RWPE2 (cell line): ENCODE results near the gene TEPSIN.

Source experiments
- ATAC-seq: fragments of 200-7000 bp; cut with Tn5 transposase; 3 replicates; pipeline ENCODE4 v1.9.1; 2021; ENCODE audit warnings: low read depth
- DNase-seq: peaks from one replicate; pipeline ENCODE4 v3.0.0-alpha.2; 2020; ENCODE audit warnings: low spot score
- H3K27ac ChIP-seq: fragments of 450-650 bp; 2 replicates; pipeline ENCODE4 v1.5.1; 2017; ENCODE audit warnings: mild to moderate bottlenecking; ENCODE audit not compliant: poor library complexity, severe bottlenecking
- H3K27me3 ChIP-seq: fragments of 250-450 bp; sonication (Bioruptor Pico); 2 replicates; pipeline ENCODE4 v1.5.1; 2021; ENCODE audit warnings: mild to moderate bottlenecking, moderate library complexity; ENCODE audit not compliant: insufficient read depth, poor library complexity, severe bottlenecking
- H3K36me3 ChIP-seq: fragments of 250-450 bp; sonication (Bioruptor Pico); 2 replicates; pipeline ENCODE4 v1.5.1; 2020; ENCODE audit warnings: low read depth, mild to moderate bottlenecking, moderate library complexity
- H3K4me1 ChIP-seq: fragments of 250-450 bp; sonication (Bioruptor Pico); 2 replicates; pipeline ENCODE4 v1.5.1; 2021; ENCODE audit warnings: mild to moderate bottlenecking, moderate library complexity; ENCODE audit not compliant: insufficient read depth, poor library complexity, severe bottlenecking
- H3K4me3 ChIP-seq: fragments of 250-450 bp; sonication (Bioruptor Pico); 2 replicates; pipeline ENCODE4 v1.5.1; 2021; ENCODE audit warnings: mild to moderate bottlenecking, moderate library complexity; ENCODE audit not compliant: severe bottlenecking
- H3K9me3 ChIP-seq: fragments of 250-450 bp; sonication (Bioruptor Pico); 2 replicates; pipeline ENCODE4 v1.5.1; 2021; ENCODE audit warnings: mild to moderate bottlenecking, moderate library complexity; ENCODE audit not compliant: severe bottlenecking
- TF ChIP-seq, protein P1 (sequence below): fragments of 450-650 bp; IDR thresholded peaks from one replicate; pipeline ENCODE4 v1.5.1; 2017; ENCODE audit warnings: mild to moderate bottlenecking, moderate library complexity; ENCODE audit not compliant: poor library complexity, severe bottlenecking

TEPSIN gene

DNA sequence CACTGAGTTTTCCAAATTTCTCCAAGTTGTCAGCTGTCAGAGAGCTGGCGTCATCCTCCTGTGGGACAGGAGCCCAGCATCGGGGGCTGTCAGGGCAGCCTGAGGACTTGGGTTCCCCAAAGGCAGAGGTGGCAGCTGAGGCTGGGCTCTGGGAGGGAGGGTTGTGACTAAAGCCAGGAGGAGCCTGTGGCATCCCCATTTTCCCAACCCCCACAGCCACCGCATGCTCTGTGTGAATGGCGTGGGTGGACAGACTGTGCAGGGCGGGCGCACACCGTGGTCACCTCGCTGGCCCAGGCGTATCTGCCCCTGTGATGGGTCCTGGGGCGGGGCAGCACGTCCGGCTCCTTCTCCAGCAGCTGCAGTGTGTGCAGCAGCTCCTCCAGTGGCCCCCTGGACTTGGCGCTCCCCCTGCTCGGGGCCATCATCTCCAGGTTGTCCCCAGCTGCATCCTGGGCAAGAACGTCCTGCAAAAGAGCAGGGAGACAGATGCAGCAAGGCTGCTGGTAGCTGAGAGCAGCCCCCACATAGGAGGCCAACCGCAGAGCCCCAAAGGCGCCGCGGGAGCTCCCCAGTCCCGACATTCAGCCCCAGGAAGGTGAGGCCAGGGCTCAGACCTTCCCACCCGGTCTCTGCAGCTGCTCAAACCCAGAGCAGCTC, 40.9 kb downstream of the TEPSIN start:
- Histone ChIP-seq H3K27me3 (no peaks in the 10 kb centered on the region), H3K27ac (no peak overlapping the region), H3K4me1 (no peaks in the 10 kb centered on the region), H3K4me3 (no peak overlapping the region), H3K9me3 (no peaks in the 10 kb centered on the region), H3K36me3 (peaks cover 10% of the 10 kb centered on the region)
- TF ChIP-seq, protein P1, sequence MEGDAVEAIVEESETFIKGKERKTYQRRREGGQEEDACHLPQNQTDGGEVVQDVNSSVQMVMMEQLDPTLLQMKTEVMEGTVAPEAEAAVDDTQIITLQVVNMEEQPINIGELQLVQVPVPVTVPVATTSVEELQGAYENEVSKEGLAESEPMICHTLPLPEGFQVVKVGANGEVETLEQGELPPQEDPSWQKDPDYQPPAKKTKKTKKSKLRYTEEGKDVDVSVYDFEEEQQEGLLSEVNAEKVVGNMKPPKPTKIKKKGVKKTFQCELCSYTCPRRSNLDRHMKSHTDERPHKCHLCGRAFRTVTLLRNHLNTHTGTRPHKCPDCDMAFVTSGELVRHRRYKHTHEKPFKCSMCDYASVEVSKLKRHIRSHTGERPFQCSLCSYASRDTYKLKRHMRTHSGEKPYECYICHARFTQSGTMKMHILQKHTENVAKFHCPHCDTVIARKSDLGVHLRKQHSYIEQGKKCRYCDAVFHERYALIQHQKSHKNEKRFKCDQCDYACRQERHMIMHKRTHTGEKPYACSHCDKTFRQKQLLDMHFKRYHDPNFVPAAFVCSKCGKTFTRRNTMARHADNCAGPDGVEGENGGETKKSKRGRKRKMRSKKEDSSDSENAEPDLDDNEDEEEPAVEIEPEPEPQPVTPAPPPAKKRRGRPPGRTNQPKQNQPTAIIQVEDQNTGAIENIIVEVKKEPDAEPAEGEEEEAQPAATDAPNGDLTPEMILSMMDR: no peak
- ATAC-seq (no peak), DNase-seq (no peak)

DNA sequence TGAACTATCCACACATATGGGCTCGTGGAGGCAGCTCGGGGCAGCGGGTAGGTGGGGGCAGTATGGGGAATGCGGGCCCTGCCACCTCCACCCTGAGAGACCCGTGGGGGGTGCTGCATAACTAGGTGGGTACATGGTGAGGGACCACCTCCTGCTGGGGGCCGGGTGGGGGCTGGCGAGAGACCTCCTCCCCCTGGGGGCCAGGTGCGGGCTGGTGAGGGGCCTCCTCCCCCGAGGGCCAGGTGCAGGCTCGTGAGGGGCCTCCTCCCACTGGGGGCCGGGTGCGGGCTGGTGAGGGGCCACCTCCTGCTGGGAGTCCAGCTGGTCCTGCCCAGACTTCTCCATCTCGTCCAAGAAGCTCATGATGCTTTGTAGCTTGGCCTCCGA, 41.5 kb downstream of the TEPSIN start:
- Histone ChIP-seq H3K9me3 (no peaks in the 10 kb centered on the region), H3K27me3 (no peaks in the 10 kb centered on the region), H3K27ac (no peak overlapping the region), H3K36me3 (peaks cover 10% of the 10 kb centered on the region), H3K4me3 (no peak overlapping the region), H3K4me1 (no peaks in the 10 kb centered on the region)
- DNase-seq (no peak), ATAC-seq (no peak)
- TF ChIP-seq, protein P1: no peak

DNA sequence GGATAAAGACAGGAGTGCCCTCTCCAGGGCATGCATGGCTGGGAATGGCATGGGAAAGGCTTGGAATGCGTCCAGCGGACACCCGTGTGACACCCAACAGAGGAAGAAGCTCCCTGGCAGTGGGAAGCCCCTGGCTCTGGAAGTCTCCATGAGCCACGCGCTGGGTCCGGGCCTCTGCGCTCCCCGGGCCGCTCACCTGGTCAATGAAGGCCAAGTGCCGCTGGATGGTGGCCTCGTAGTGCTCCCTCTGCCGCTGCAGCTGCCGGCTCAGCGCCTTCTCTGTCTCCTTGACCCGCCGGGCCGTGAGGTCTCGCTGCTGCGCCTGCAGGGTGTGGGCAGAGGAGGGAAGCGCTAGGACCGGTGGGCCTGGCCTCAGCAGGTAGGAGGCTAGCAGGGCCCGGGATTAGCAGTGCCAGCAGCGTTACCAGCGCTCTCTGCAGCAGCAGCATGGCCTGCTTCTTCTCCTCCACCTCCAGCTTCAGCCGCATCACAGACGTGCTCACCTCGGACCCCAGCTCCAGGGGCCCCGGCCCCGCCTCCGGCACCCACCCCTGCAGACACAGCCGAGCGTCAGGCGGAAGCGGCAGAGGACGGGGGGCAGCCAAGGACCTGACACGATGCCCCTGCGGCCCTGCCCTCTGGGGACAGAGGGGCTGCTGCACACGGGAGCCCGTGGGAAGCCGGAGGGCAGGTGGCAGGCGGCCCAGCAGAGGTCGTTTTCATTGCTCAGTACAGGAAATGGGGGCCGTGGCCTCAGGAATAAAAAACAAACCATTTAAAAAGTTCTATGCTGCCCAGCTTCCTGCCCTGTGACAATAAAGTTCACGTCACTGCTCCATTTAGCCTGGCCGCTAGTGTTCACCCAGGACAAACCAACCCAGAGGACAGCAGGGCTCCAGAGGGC, 42.1 kb downstream of the TEPSIN start:
- TF ChIP-seq, protein P1: no peak
- no peaks in the 10 kb centered on the region for H3K27me3 ChIP-seq
- H3K9me3 ChIP-seq: no peaks in the 10 kb centered on the region
- H3K36me3 ChIP-seq: peaks cover 10% of the 10 kb centered on the region
- H3K4me1 ChIP-seq: no peaks in the 10 kb centered on the region
- no peak overlapping the region for H3K27ac ChIP-seq
- ATAC-seq: no peak
- DNase-seq: no peak
- H3K4me3 ChIP-seq: no peak overlapping the region

DNA sequence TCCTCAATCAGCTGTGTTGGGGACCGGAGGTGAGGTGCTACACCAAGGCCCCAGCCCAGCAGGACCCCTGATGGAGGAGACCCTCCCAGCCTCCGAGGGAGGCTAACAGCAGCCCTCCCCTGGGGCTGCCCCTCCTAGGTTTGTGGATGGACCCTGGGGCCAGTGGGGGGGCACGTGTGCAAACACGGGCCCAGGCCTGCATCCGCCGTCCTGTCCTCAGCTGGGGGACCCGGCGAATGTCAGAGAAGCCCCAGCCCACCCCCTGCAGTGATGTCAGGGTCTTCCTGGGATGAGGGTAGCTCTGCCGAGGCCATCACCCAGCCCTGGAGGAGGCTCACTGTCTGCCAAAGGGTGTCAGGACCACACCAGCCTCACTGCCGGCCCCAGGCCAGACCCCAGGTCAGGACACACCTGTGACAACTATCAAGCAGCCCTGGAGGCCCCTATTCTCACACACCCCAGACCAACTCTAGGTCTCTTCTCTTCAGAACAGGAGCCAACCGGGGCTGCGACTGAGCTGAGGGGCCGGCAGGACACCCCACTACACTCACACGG, 42.8 kb downstream of the TEPSIN start:
- peaks cover 6% of the 10 kb centered on the region for H3K36me3 ChIP-seq
- no peak for ATAC-seq
- no peaks in the 10 kb centered on the region for H3K27me3 ChIP-seq
- H3K4me3 ChIP-seq: no peak overlapping the region
- TF ChIP-seq, protein P1: no peak
- DNase-seq: no peak
- no peaks in the 10 kb centered on the region for H3K9me3 ChIP-seq
- no peak overlapping the region for H3K27ac ChIP-seq
- no peaks in the 10 kb centered on the region for H3K4me1 ChIP-seq
